Activated T-cell treated with anti-CD3 and anti-CD28 coated beads for 4 hours (primary cell): ENCODE data around the gene FBXW8.

Source experiments
- DNase-seq: peaks from one replicate; pipeline ENCODE4 v3.0.0-alpha.2; 2020

The FBXW8 gene

DNA sequence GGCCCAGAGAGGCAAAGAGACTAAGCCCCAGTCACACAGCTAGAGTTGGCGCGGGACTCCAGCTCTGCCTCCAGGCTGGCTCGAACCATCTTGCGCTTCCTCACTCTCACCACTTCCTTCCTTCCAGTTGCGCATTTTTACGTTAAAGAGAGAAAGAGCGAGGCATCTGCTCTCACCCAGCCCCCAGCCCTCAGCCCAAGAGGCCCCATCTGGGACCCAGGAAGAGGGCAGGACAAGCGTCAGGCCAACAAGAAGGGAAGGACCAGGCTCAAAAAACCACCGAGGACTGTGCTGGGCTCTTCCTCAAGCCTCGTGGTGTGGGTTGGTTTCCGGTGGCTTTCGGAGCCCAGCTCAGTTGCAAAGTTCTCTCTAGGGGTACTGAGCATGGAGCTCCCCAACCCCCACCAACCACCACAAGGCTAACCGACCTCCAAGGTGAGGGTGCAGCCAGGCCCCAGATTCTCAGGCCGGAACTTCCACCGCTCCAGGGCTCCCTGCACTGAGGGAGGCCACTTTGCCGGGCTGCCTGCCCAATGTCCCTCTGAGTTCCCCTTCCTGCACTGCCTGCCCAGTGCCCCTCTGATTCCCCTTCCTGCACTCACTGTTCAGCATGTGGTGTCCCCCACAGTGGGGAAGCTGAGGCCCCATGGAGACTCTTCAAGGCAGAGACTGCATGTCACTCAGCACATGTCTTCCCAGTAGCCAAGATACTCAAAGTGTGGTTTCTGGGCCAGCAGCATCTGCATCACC is 152.6 kb downstream of the FBXW8 start:
- DNase-seq = no peak

DNA sequence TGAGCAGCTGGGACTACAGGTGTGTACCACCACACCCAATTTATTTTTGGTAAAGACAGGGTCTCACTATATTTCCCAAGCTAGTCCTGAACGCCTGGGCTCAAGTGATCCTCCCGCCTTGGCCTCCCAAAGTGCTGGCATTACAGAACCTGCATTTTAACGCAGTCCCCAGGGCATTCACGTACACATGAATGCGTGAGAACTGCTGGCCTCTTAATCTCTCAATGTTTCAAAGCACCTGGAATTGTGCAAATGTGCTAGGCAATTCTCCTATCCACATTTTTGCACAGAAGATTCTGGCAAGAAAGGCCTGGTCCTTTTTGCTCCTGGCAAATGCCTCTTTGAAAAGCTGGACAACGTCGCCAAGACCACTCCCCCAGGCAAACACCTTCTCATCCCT is 153.3 kb downstream of the FBXW8 start:
- no peak for DNase-seq

DNA sequence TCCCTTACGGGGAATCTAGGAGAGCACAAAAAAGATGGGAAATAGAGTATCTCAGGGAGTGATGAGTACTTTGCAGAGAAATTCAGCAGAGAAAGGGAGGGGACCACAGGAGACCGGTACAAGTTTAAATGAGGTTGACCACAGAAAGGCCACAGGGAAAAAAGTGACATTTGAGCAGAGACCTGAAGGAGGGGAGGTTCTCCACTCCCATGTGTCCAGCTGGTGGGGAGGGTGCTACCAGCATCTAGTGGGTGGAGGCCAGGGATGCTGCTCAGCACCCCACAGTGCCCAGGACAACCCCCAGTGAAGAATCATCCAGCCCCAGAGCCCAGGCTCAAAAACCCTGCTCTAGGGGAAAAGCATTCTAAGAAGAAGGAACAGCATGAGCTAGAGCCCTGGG is 153.8 kb downstream of the FBXW8 start:
- no peak for DNase-seq

DNA sequence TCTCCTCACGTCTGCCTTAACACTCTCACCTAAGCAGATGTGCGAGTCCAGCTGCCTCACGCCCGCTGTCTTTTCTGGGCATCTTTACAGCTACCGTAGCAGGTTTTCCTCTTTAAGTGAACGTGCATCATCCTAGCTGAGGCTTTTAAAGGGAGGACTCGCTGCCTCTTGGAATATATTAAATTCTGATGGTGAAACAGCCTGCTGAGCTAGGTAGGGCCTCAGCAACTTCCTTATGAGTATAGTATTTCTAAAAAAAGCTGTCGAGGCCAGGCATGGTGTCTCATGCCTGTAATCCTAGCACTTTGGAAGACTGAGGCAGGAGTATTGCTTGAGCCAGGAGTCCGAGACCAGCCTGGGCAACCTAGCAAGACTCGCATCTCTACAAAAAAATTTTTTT is 156.3 kb downstream of the FBXW8 start:
- DNase-seq = no peak

DNA sequence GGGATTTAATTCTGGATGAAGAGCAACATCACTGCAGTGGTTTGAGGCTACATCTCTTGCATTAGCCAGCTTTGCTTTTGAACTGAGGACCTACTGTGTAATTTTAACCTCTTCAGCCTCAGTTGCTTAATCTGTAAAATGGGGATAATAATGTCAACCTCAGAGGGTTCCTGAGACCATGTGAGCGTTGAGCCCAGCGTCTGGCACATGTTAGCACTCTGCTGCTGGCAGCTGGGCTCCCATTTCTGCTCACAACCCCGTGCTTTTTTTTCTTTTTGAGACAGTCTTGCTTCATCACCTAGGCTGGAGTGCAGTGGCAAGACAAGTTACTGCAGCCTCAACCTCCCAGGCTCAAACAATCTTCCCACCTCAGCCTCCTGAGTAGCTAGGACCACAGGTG is 156.9 kb downstream of the FBXW8 start:
- no peak for DNase-seq

DNA sequence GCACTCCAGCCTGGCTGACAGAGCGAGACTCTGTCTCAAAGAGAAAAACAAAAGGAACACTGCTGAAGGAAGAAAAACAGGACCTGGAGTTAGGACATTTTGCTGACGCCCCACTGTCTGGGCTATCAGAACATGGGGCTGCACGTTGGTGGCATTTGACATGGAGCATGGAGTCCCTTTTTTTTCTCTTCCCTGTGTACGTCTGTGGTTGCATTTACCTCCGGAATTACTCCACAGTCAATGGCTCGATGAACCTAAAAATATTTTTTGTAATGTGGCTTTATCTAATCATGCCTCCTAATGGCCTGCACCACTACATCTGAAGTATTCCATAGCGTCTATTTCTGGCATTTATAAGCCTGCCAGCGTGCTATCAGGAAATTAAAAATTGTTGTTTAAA is 157.7 kb downstream of the FBXW8 start:
- DNase-seq = no peak

DNA sequence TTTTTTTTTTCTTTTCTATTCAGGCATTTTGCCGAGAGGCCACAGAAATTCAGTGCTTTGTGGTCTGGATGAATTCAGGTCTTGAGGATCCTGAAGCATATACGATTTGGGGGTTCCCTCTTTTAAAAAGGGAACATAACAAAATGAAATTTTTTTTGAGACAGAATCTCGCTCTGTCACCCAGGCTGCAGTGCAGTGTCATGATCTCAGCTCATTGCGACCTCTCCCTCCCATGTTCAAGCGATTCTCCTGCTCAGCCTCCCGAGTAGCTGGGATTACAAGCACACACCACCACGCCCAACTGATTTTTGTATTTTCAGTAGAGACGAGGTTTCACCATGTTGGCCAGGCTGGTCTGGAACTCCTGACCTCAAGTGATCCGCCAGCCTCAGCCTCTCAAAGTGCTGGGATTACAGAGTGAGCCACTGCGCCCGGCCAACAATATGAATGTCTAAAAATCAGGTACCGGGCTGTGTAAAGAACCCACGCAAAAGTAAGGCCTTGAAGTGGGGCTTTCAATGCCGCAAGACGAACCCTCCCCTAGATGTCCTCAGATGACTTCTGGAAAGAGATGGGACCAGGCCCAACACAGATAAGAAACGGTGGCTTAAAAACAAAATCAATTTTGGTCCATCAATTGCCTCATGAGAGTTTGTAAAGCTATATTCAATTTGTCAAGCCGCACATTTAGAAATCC is 158.5 kb downstream of the FBXW8 start:
- DNase-seq = no peak

DNA sequence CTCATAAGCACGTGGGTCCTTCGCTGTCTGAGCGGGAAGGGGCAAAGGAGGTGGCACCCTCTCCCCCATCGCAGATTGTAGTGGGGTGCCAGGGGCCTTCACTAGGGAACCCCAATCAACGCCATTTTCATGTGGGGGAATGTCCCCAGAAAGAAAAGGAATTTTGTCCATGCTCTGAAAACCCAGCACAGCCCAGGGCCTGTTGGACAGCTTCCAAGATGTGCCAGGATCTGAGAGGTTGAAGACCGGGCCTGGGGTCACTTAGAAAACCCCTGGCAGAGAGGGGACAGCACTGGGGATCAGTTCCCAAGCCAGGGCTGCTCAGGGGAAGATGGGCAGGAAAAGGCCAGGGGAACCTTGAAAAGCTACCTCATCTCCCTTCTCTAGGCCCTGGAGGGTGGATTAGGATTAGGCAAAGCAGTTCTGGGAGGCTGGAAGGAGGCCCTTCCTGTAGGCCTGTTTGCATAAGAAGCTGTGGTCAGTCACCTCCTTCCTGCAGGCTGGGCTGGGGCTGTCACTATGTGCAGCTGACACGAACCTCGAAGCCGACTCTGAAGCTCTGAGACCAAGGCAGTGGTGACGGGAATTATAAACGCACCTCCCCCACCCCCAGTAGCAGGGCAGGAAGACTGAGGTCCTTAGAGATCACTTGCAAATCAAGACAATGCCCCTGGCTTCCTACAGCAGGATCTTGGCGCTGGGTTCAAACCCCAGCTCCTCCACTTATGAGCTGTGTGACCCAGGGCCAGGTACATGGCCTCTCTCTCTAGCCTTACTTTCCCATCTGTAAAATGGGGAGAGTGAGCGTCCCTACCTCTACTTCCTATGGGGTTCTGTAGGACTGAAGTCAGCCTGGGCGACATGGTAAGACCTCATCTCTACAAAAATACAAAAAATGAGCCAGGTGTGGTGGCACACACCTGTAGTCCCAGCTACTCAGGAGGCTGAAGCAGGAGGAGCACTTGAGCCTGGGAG is 159.5 kb downstream of the FBXW8 start:
- no peak for DNase-seq

DNA sequence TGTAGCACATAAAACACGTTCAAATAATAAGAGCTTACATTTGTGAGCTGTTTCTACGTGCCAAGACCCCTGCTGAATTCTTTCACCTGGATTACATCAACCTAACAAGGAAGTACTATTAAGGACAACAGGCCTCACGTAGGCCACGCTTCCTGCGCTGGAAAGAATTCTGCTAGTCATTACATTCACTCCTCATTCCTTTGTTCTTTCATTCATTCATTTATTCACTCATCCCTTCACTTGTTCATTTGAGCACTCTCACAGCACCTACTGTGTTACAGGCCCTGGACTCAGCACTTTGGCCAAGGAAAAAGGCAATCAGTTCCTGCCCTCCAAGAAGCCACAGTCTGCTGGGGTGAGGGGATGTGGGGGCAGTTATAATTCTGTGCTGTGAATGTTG is 160.3 kb downstream of the FBXW8 start:
- no peak for DNase-seq

DNA sequence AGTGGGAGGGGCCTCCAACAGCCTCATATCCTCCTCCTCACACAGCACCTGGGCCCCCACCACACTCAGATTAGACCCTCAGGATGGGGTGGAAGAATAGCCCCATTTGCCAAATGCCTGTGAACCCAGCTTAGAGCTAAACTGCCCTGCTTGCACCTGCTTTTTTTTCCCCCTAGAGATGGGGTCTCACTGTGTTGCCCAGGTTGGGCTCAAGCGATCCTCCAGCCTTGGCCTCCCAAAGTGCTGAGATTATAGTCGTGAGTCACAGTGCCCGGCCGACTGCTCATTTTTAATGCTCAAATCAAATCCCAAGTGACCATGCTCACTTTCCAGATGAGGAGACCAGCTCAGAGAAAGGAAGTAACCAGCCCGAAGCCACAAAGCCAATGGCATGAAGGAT is 161.4 kb downstream of the FBXW8 start:
- DNase-seq = no peak

DNA sequence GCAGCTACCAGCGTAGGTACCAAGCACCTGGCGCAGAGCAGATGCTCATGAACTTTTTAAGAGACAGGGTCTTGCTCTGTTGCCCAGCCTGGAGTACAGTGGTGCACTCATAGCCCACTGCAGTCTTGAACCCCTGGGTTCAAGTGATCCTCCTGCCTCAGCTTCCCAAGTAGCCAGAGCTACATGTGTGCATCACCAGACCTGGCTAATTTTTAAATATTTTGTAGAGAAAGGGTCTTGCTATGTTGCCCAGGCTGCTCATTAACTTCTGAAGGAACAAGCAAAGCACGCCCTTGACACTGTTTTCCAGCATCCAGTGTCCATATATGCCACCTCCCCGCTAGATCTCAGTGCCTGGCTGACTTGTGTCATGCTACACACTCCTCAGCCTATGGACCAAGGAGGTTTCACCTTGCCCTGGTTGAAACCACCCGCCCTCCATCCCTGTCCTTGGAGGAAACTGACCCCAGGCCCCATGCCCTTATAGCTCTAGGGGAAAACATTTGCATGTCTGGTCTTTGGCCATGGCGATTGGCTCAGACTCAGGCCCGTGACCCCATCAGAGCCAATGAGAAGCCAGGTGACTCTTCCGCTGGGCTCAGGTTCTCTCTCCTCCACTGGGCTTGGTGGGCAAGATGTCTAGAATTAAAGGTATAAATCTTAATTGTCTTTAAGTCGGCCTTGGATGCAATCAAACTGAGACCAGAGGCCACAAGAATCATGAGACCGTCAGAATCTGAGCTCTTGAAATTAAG is 162.2 kb downstream of the FBXW8 start:
- no peak for DNase-seq

DNA sequence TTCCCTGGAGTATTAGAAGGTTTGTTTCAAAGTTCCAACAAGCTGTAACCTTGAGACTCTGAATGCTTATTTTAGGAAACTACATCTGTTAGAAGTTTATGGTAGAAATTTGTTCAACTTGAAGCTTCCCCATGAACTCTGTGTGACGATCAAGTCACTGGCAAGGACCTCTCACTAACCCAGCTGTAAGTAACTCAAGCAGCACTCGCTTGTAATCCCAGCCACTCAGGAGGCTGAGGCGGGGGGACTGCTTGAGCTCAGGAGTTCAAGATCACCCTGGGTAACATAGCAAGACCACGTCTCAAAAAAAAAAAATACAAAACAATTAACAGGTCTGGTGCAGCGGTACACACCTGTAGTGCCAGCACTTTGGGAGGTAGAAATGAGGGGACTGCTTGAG is 162.9 kb downstream of the FBXW8 start:
- no peak for DNase-seq

DNA sequence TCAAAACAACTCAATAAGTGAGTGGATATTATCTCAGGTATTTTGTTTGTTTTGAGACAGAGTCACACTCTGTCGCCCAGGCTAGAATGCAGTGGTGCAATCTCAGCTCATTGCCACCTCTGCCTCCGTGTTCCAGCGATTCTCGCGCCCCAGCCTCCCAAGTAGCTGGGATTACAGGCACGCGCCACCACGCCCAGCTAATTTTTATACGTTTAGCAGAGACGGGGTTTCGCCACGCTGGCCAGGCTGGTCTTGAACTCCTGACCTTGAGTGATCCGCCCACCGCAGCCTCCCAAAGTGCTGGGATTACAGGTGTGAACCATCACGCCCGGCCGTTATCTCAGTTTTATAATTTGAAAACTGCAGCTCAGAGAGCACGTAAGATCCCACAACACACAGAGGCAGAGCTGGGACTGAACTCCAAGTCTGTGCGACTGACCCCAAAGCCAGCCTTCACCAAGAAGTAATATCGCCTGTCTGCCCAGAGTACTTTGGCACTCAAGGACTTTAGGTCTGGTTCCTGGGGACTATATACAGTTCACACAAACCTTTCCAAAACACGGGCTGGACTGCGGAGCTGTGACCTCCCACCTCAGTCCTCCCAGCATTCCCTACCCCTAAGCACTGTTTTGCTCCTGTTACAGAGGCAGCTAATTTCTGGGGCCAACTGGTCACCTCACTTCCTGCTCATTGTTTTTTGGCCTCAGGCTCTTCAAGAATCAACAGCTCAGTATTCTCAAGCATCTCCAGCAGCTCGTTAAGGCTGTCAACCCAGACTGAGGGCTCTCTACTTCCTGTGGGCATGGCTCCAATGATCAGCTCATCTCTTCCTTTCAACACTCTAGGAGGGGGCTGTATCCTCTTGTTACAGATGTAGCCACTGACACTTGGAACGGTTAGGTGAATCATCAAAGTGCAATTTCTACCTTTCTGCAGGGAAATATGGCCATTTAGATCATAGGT is 165.9 kb downstream of the FBXW8 start:
- DNase-seq = no peak

DNA sequence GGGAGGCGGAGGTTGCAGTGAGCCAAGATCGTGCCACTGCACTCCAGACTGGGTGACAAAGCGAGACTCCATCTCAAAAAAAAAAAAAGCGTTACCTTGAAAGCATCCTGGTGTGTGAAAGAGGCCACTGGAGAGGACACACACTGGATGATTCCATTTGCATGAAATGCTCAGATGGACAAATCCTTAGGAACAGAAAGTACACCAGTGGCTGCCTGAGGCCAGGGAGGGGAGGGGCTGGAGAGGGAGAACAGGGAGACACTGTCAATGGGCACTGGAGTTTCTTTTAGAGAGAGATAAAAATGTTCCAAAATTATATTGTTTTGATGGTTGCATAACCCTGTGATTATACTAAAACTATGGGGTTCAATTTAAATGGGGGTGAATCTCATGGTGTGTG is 168.7 kb downstream of the FBXW8 start:
- DNase-seq = no peak

DNA sequence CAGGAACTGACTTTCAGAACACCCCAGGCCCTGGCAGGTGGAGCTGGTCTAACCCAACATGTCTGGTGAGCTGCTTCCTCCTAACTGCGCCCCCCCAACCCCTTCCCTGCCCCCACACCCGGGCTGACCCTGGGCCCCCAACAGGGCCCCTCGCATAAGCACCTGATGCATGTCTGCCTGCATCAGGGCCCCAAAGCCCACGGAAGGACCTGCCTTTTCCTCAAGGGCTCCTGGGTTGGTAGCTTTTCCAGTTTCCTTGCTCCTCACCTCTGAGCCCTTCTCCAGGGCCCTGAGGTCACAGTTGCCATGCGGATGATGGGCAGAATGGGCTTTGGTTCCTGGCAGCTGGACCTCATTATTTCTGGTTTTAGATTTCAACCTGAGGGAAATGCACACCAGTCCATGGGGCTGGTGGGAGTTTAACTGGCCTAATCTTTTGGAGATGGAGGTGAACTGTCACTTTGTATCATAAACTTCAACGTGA is 170.0 kb downstream of the FBXW8 start:
- no peak for DNase-seq
